BLaER1 treated with 17β-estradiol and CSF1 and Interleukin-3, amounts not matched to agents 10 nM and 100 nM (cell line): ENCODE measurements around the gene HIBCH.
"Not testable (repeated sequence)": the region's sequence is repeated elsewhere in the genome, so short reads cannot be mapped to it uniquely, and the experiment has no call there.

Experiments
- H3K27ac ChIP-seq, 11 experiments: shearing (Covaris generic); formaldehyde crosslinking; 2 replicates each; pipeline ENCODE4 v1.8.1; 2022
- H3K27me3 ChIP-seq, 11 experiments: shearing (Covaris generic); formaldehyde crosslinking; 2 replicates each; pipeline ENCODE4 v1.8.1; 2022
- H3K36me3 ChIP-seq, 11 experiments: shearing (Covaris generic); formaldehyde crosslinking; 2 replicates each; pipeline ENCODE4 v1.8.1; 2022
- H3K4me1 ChIP-seq, 10 experiments: shearing (Covaris generic); formaldehyde crosslinking; 2 replicates each; pipeline ENCODE4 v1.8.1; 2022
- H3K4me2 ChIP-seq, 11 experiments: shearing (Covaris generic); formaldehyde crosslinking; 2 replicates each; pipeline ENCODE4 v1.8.1; 2022
- H3K4me3 ChIP-seq, 10 experiments: shearing (Covaris generic); formaldehyde crosslinking; 2 replicates each; pipeline ENCODE4 v1.8.1; 2022
- H3K9ac ChIP-seq, 11 experiments: shearing (Covaris generic); formaldehyde crosslinking; 2 replicates each; pipeline ENCODE4 v1.8.1; 2022
- H3K9me3 ChIP-seq, 11 experiments: shearing (Covaris generic); formaldehyde crosslinking; replicated peaks in 1 of 11; 2 replicates each; pipeline ENCODE4 v1.8.1; 2022
- H4K20me1 ChIP-seq, 11 experiments: shearing (Covaris generic); formaldehyde crosslinking; 2 replicates each; pipeline ENCODE4 v1.8.1; 2022
- Cebpa-rat ChIP-seq, 11 experiments: shearing (Covaris generic); IDR thresholded peaks; 2 replicates each; pipeline ENCODE4 v1.8.1; 2022

Gene HIBCH

GRCh38 chr2:190250421-190250820, 69.2 kb downstream of the HIBCH start:
- Histone ChIP-seq H3K4me1 (0 out of 20 replicates have a peak, but pooled peaks cover 0 to 4% (median 0%) of the 10 kb centered on the region in 10 experiments), H3K36me3 (peaks cover 29 to 78% (median 56%) of the 10 kb centered on the region in 11 experiments), H4K20me1 (no peaks in the 10 kb centered on the region), H3K27me3 (no peaks in the 10 kb centered on the region), H3K4me3 (no peak overlapping the region), H3K9me3 (no peaks in the 10 kb centered on the region), H3K4me2 (no peak overlapping the region), H3K27ac (no peak overlapping the region), H3K9ac (no peak overlapping the region)
- no peak for TF ChIP-seq Cebpa-rat (IDR thresholded peaks at IDR 0.05)

- no peaks in the 10 kb centered on the region for H3K4me1 ChIP-seq
- H3K4me2 ChIP-seq, result no peak overlapping the region
- H3K9ac ChIP-seq, result no peak overlapping the region
- no peak for TF ChIP-seq Cebpa-rat (IDR thresholded peaks at IDR 0.05)
- peaks cover 0 to 25% (median 11%) of the 10 kb centered on the region in 11 experiments; a peak in 14 of 22 replicates for H3K36me3 ChIP-seq
- peaks cover 0 to 9% (median 3%) of the 10 kb centered on the region in 11 experiments; a peak in 10 of 22 replicates for H3K9me3 ChIP-seq
- H3K4me3 ChIP-seq, result no peak overlapping the region
- H3K27ac ChIP-seq, result no peak overlapping the region
- no peaks in the 10 kb centered on the region for H4K20me1 ChIP-seq
- no peaks in the 10 kb centered on the region for H3K27me3 ChIP-seq
Measured at GRCh38 chr2:190235551-190236075, 84.0 kb downstream of the HIBCH start.

GRCh38 chr2:190235101-190235500, 84.5 kb downstream of the HIBCH start:
- Histone ChIP-seq H3K27me3 (no peaks in the 10 kb centered on the region), H4K20me1 (no peaks in the 10 kb centered on the region), H3K27ac (no peak overlapping the region), H3K9me3 (peaks cover 0 to 7% (median 0%) of the 10 kb centered on the region in 11 experiments; a peak in 3 of 22 replicates), H3K4me1 (no peaks in the 10 kb centered on the region), H3K4me3 (no peak overlapping the region), H3K36me3 (peaks cover 0 to 25% (median 11%) of the 10 kb centered on the region in 11 experiments; a peak in 14 of 22 replicates), H3K4me2 (no peak overlapping the region), H3K9ac (no peak overlapping the region)
- TF ChIP-seq Cebpa-rat (IDR thresholded peaks at IDR 0.05), result no peak

- peaks cover 12 to 47% (median 23%) of the 10 kb centered on the region in 11 experiments; a peak in 20 of 22 replicates for H3K36me3 ChIP-seq
- not testable (repeated sequence) for H3K4me3 ChIP-seq, H3K27me3 ChIP-seq
Measured at GRCh38 chr2:190223989-190224388, 95.6 kb downstream of the HIBCH start.

GRCh38 chr2:190222745-190223144, 96.9 kb downstream of the HIBCH start:
- peaks cover 18 to 60% (median 25%) of the 10 kb centered on the region in 11 experiments; a peak in 20 of 22 replicates for H3K36me3 ChIP-seq
- H3K4me3 ChIP-seq, H3K4me2 ChIP-seq, H4K20me1 ChIP-seq, H3K27me3 ChIP-seq, H3K4me1 ChIP-seq, H3K27ac ChIP-seq, H3K9ac ChIP-seq: not testable (repeated sequence)
- H3K9me3 ChIP-seq, result peaks cover 12 to 17% (median 13%) of the 10 kb centered on the region in 11 experiments; a peak in 17 of 22 replicates

More at GRCh38 chr2:190223989-190224388, 95.6 kb downstream of the HIBCH start:
- not testable (repeated sequence) for H3K27ac ChIP-seq, H4K20me1 ChIP-seq, H3K4me1 ChIP-seq, H3K9ac ChIP-seq, H3K4me2 ChIP-seq
- H3K9me3 ChIP-seq, result peaks cover 12 to 17% (median 13%) of the 10 kb centered on the region in 11 experiments; a peak in 17 of 22 replicates

- Histone ChIP-seq H3K27me3 (no peaks in the 10 kb centered on the region), H4K20me1 (no peaks in the 10 kb centered on the region), H3K4me2 (no peak overlapping the region), H3K4me1 (peaks cover 0 to 7% (median 2%) of the 10 kb centered on the region in 10 experiments; a peak in 6 of 20 replicates), H3K4me3 (no peak overlapping the region), H3K9ac (no peak overlapping the region), H3K9me3 (peaks cover 12 to 16% (median 13%) of the 10 kb centered on the region in 11 experiments; a peak in 17 of 22 replicates), H3K36me3 (peaks cover 19 to 63% (median 25%) of the 10 kb centered on the region in 11 experiments; a peak in 20 of 22 replicates), H3K27ac (no peak overlapping the region)
- no peak for TF ChIP-seq Cebpa-rat (IDR thresholded peaks at IDR 0.05)
Measured at GRCh38 chr2:190221429-190221828, 98.2 kb downstream of the HIBCH start.

GRCh38 chr2:190219186-190219585, 100.4 kb downstream of the HIBCH start:
- no peak for TF ChIP-seq Cebpa-rat (IDR thresholded peaks at IDR 0.05)
- H3K27ac ChIP-seq, result no peak overlapping the region
- no peak overlapping the region for H3K9ac ChIP-seq
- no peak overlapping the region for H3K4me2 ChIP-seq
- H4K20me1 ChIP-seq, result no peaks in the 10 kb centered on the region; a peak in 1 of 22 replicates
- H3K36me3 ChIP-seq, result peaks cover 19 to 63% (median 25%) of the 10 kb centered on the region in 11 experiments; a peak in 20 of 22 replicates
- H3K4me1 ChIP-seq, result peaks cover 0 to 10% (median 2%) of the 10 kb centered on the region in 10 experiments; a peak in 6 of 20 replicates
- H3K4me3 ChIP-seq, result no peak overlapping the region
- H3K9me3 ChIP-seq, result peaks cover 11 to 16% (median 13%) of the 10 kb centered on the region in 11 experiments; a peak in 17 of 22 replicates
- no peaks in the 10 kb centered on the region for H3K27me3 ChIP-seq

- no peak overlapping the region for H3K9ac ChIP-seq
- TF ChIP-seq Cebpa-rat (IDR thresholded peaks at IDR 0.05), result no peak
- no peaks in the 10 kb centered on the region for H3K27me3 ChIP-seq
- no peak overlapping the region for H3K4me3 ChIP-seq
- peaks cover 0 to 10% (median 2%) of the 10 kb centered on the region in 10 experiments; a peak in 6 of 20 replicates for H3K4me1 ChIP-seq
- H3K36me3 ChIP-seq, result peaks cover 6 to 49% (median 19%) of the 10 kb centered on the region in 11 experiments; a peak in 16 of 22 replicates
- H4K20me1 ChIP-seq, result no peaks in the 10 kb centered on the region; a peak in 1 of 22 replicates
- H3K4me2 ChIP-seq, result no peak overlapping the region
- H3K27ac ChIP-seq, result no peak overlapping the region
- H3K9me3 ChIP-seq, result no peaks in the 10 kb centered on the region; a peak in 1 of 22 replicates
Measured at GRCh38 chr2:190217616-190218015, 102.0 kb downstream of the HIBCH start.

- H3K9me3 ChIP-seq, result no peaks in the 10 kb centered on the region
- no peak overlapping the region for H3K4me3 ChIP-seq
- H3K4me2 ChIP-seq, result peak overlapping the region in 2 of 11 experiments; percentile 2 to 24; a peak in 2 of 22 replicates
- H3K27ac ChIP-seq, result no peak overlapping the region
- peaks cover 0 to 10% (median 2%) of the 10 kb centered on the region in 10 experiments; a peak in 6 of 20 replicates for H3K4me1 ChIP-seq
- no peak for TF ChIP-seq Cebpa-rat (IDR thresholded peaks at IDR 0.05)
- no peaks in the 10 kb centered on the region; a peak in 1 of 22 replicates for H4K20me1 ChIP-seq
- peaks cover 6 to 43% (median 21%) of the 10 kb centered on the region in 11 experiments; a peak in 16 of 22 replicates for H3K36me3 ChIP-seq
- no peaks in the 10 kb centered on the region for H3K27me3 ChIP-seq
- H3K9ac ChIP-seq, result no peak overlapping the region
Measured at GRCh38 chr2:190216829-190217228, 102.8 kb downstream of the HIBCH start.
